Measurements from ENCODE around the gene CYP1B1. TPM values are rescaled to one million over a fixed set of nuclear protein-coding genes. Genes with fewer than 3 reads are reported as not detected.

CYP1B1 gene
- 94.1 and 97.3 TPM in 2 replicates for total RNA-seq
- polyA plus RNA-seq, result 26.1 and 43.2 TPM in 2 replicates
- polyA plus RNA-seq (2012), result 35.8 and 57.1 TPM in 2 replicates
- polyA minus RNA-seq (ENCODE audit: low replicate concordance), result 147 and 148 TPM in 2 replicates

DNA sequence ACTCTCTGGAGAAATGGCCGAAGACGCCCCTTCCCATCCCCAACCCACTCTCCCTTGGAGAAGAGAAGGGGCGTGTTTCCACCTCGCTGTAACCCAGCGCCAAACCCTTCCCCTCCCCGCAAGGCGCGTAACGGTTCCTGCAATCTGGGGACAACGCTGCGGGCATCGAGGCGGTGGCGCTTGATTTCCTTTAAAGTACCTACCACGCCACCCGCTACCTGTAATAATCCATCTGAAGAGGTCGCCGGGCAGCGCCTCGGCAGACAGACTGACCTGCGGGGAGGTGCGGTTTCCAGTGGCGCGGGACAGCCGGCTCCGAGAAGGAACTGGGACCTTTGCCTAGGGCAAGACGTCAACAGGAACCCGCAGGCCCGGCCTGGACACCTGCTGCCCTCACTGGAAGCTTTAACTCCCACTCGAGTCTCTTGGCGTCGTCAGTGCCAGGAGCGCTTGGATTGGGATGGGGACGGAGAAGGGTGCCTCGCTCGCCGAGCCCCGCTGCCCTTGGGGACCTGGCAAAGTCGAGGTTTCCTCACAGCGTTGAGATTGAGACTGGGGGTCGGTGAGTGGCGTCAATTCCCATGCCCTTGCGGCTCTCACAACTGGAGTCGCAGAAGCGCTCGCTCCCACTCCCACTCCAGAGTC is at the start of gene CYP1B1:
Gene CYP1B1, minus strand, starts transcription at position 645 of the 645 bp plus-strand sequence. CDS start 763 bp downstream, outside the sequence.
- no peaks in the 10 kb centered on the region for H3K36me3 ChIP-seq (ENCODE audit: control insufficient read depth, insufficient read depth, low read length)
- H3K79me2 ChIP-seq (ENCODE audit: control insufficient read depth, insufficient read depth, low read length), result peaks cover 2% of the 10 kb centered on the region
- H3K9me3 ChIP-seq (ENCODE audit: control insufficient read depth, insufficient read depth, low read depth, low read length), result no peaks in the 10 kb centered on the region
- H3K27me3 ChIP-seq (ENCODE audit: control insufficient read depth, insufficient read depth, low read length), result peaks cover 12% of the 10 kb centered on the region
- H4K20me1 ChIP-seq (ENCODE audit: control insufficient read depth, extremely low read depth, insufficient read depth, low read length), result no peaks in the 10 kb centered on the region
- peak within 1 kb of the TSS; percentile 9 for H2AFZ ChIP-seq (ENCODE audit: low read length)
- H3K9ac ChIP-seq (ENCODE audit: insufficient read depth, low read length), result peak within 1 kb of the TSS; percentile 71
- peaks cover 3% of the 10 kb centered on the region for H3K4me1 ChIP-seq (ENCODE audit: control insufficient read depth, extremely low read depth, insufficient read depth, low read length)
- peak within 1 kb of the TSS; percentile 72 for H3K4me2 ChIP-seq (ENCODE audit: extremely low read depth, insufficient read depth, low read length)
- DNase-seq (ENCODE audit: low read depth in 2 of 2), result peak in 1 of 2 donors; percentile 47
- peak within 1 kb of the TSS; percentile 37 to 67 (median 51) for H3K4me3 ChIP-seq (replicated peaks in 1 of 4; ENCODE audit: control extremely low read depth in 1 of 4, insufficient read depth in 1 of 4, low read depth in 3 of 4, low read length in 4 of 4)
- no peak for TF ChIP-seq EZH2 (IDR thresholded peaks at IDR 0.05; ENCODE audit: low read length, missing control alignments)
- TF ChIP-seq, protein P1, sequence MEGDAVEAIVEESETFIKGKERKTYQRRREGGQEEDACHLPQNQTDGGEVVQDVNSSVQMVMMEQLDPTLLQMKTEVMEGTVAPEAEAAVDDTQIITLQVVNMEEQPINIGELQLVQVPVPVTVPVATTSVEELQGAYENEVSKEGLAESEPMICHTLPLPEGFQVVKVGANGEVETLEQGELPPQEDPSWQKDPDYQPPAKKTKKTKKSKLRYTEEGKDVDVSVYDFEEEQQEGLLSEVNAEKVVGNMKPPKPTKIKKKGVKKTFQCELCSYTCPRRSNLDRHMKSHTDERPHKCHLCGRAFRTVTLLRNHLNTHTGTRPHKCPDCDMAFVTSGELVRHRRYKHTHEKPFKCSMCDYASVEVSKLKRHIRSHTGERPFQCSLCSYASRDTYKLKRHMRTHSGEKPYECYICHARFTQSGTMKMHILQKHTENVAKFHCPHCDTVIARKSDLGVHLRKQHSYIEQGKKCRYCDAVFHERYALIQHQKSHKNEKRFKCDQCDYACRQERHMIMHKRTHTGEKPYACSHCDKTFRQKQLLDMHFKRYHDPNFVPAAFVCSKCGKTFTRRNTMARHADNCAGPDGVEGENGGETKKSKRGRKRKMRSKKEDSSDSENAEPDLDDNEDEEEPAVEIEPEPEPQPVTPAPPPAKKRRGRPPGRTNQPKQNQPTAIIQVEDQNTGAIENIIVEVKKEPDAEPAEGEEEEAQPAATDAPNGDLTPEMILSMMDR (conservative IDR thresholded peaks at IDR 0.05 in 1 of 2, IDR thresholded peaks at IDR 0.05 in 1 of 2; ENCODE audit: low read depth in 1 of 2, low read length in 2 of 2), result no peak
- H3K27ac ChIP-seq (ENCODE audit: insufficient read depth, low read length), result peak within 1 kb of the TSS; percentile 77

DNA sequence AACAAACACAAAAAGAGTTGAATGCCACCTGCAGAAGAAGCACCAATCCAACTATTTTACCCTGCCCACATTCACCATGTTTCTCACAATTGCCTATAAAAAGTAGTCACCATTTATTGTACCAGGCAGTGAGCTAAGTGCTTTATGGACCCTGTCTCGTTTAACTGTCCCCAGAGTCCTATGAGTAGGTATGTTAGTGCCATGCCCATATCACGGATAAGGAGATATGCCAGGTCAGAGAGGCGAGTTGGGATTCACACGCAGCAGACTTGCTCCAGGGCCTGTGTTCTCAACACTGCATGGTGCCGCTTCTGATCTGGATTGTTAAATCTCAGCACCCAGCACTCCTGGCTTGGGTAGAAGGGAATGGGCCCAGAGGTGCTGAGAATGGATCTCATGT is 49.1 kb upstream of the CYP1B1 start:
- Histone ChIP-seq H3K27me3 (ENCODE audit: control insufficient read depth, insufficient read depth, low read length) (no peaks in the 10 kb centered on the region), H4K20me1 (ENCODE audit: control insufficient read depth, extremely low read depth, insufficient read depth, low read length) (no peaks in the 10 kb centered on the region), H2AFZ (ENCODE audit: low read length) (no peak overlapping the region), H3K79me2 (ENCODE audit: control insufficient read depth, insufficient read depth, low read length) (no peaks in the 10 kb centered on the region), H3K4me2 (ENCODE audit: extremely low read depth, insufficient read depth, low read length) (no peak overlapping the region), H3K9me3 (ENCODE audit: control insufficient read depth, insufficient read depth, low read depth, low read length) (no peaks in the 10 kb centered on the region), H3K36me3 (ENCODE audit: control insufficient read depth, insufficient read depth, low read length) (no peaks in the 10 kb centered on the region), H3K4me3 (replicated peaks in 1 of 4; ENCODE audit: control extremely low read depth in 1 of 4, insufficient read depth in 1 of 4, low read depth in 3 of 4, low read length in 4 of 4) (no peak overlapping the region), H3K27ac (ENCODE audit: insufficient read depth, low read length) (no peak overlapping the region), H3K9ac (ENCODE audit: insufficient read depth, low read length) (no peak overlapping the region), H3K4me1 (ENCODE audit: control insufficient read depth, extremely low read depth, insufficient read depth, low read length) (peaks cover 2% of the 10 kb centered on the region)
- TF ChIP-seq, protein P1 (conservative IDR thresholded peaks at IDR 0.05 in 1 of 2, IDR thresholded peaks at IDR 0.05 in 1 of 2; ENCODE audit: low read depth in 1 of 2, low read length in 2 of 2), result no peak
- no peak for TF ChIP-seq EZH2 (IDR thresholded peaks at IDR 0.05; ENCODE audit: low read length, missing control alignments)
- no peak for DNase-seq (ENCODE audit: low read depth in 2 of 2)

DNA sequence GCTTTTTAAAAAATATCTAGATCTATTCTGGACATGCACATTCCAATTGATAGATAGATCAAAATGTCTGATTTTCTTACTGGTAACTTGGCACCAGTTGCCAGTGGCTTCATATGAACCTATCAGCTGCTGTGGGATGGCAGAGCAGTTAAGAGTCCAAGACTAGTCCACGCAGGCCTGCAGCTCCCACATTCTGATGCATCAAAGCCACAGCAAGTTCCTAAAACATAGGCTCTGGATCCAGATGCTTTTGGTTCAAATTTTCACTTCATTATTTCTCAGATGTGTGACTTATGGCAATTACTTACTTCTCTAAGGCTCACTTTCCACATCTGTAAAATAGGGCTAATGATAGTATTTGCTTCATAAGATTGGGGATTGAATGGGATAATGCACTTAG is 48.0 kb upstream of the CYP1B1 start:
- H3K27ac ChIP-seq (ENCODE audit: insufficient read depth, low read length), result no peak overlapping the region
- no peak overlapping the region for H3K9ac ChIP-seq (ENCODE audit: insufficient read depth, low read length)
- H3K4me3 ChIP-seq (replicated peaks in 1 of 4; ENCODE audit: control extremely low read depth in 1 of 4, insufficient read depth in 1 of 4, low read depth in 3 of 4, low read length in 4 of 4), result no peak overlapping the region
- DNase-seq (ENCODE audit: low read depth in 2 of 2), result no peak
- H3K4me1 ChIP-seq (ENCODE audit: control insufficient read depth, extremely low read depth, insufficient read depth, low read length), result peaks cover 3% of the 10 kb centered on the region
- no peak for TF ChIP-seq EZH2 (IDR thresholded peaks at IDR 0.05; ENCODE audit: low read length, missing control alignments)
- TF ChIP-seq, protein P1 (conservative IDR thresholded peaks at IDR 0.05 in 1 of 2, IDR thresholded peaks at IDR 0.05 in 1 of 2; ENCODE audit: low read depth in 1 of 2, low read length in 2 of 2), result no peak
- no peak overlapping the region for H3K4me2 ChIP-seq (ENCODE audit: extremely low read depth, insufficient read depth, low read length)
- no peaks in the 10 kb centered on the region for H3K9me3 ChIP-seq (ENCODE audit: control insufficient read depth, insufficient read depth, low read depth, low read length)
- no peak overlapping the region for H2AFZ ChIP-seq (ENCODE audit: low read length)
- H4K20me1 ChIP-seq (ENCODE audit: control insufficient read depth, extremely low read depth, insufficient read depth, low read length), result no peaks in the 10 kb centered on the region
- H3K36me3 ChIP-seq (ENCODE audit: control insufficient read depth, insufficient read depth, low read length), result no peaks in the 10 kb centered on the region
- H3K27me3 ChIP-seq (ENCODE audit: control insufficient read depth, insufficient read depth, low read length), result no peaks in the 10 kb centered on the region
- no peaks in the 10 kb centered on the region for H3K79me2 ChIP-seq (ENCODE audit: control insufficient read depth, insufficient read depth, low read length)
